Ovary (tissue), 9 donors: ENCODE results near the gene PON3. TPM values are rescaled to one million over a fixed set of nuclear protein-coding genes. Genes with fewer than 3 reads are reported as not detected.

Experiments used
- DNase-seq, 5 donors: peaks; one replicate each; pipeline ENCODE4 v3.0.0-alpha.2; 2019 to 2020
- H3K27ac ChIP-seq, 2 donors: fragments of 200-600 bp; one replicate each; pipeline versions ENCODE4 v1.5.1 to v1.8.0; 2019 to 2022
- H3K27me3 ChIP-seq: fragments of 200-600 bp; one replicate; pipeline ENCODE4 v1.8.0; 2022
- H3K36me3 ChIP-seq: fragments of 200-600 bp; sonication (generic); one replicate; pipeline ENCODE4 v1.5.1; 2019
- H3K4me1 ChIP-seq: one replicate; pipeline ENCODE4 v1.8.1; 2013; ENCODE audit warnings: mild to moderate bottlenecking, moderate library complexity; ENCODE audit not compliant: insufficient read depth
- H3K4me3 ChIP-seq: fragments of 200-600 bp; sonication (generic); one replicate; pipeline ENCODE4 v1.5.1; 2017
- H3K9me3 ChIP-seq, 2 donors: fragments of 200-600 bp in 1 of 2; sonication (generic) in 1 of 2; one replicate each; pipeline versions ENCODE4 v1.5.1 to v1.8.1; 2013 to 2019; ENCODE audit warnings: mild to moderate bottlenecking in 1 of 2, moderate library complexity in 1 of 2
- EP300 ChIP-seq: sonication (generic); formaldehyde crosslinking; IDR thresholded peaks from one replicate; pipeline ENCODE4 v1.6.1; 2017; ENCODE audit warnings: antibody characterized with exemption
- POLR2A ChIP-seq: fragments of 450-650 bp; IDR thresholded peaks from one replicate; pipeline ENCODE4 v1.6.1; 2017; ENCODE audit warnings: antibody characterized with exemption, mild to moderate bottlenecking, moderate library complexity
- WGBS, 3 donors: extraction: QIAGEN DNeasy Blood & Tissue Kit in 1 of 3; methylation state at CpG; one replicate each; pipeline versions ENCODE4 v1.1.5 to v1.1.7; 2013 to 2017; 5-methylcytosine and 5-hydroxymethylcytosine counted together
- intact Hi-C, 4 donors: fragments of 100-400 bp; cut with DNase I; formaldehyde crosslinking; loops; one replicate each; pipeline versions ENCODE4 v1.11.0 to v1.15.1; 2022 to 2023
- polyA plus RNA-seq, 2 donors: library from polyadenylated mRNA; stranded (reverse); fragments of 200-250 nt in 1 of 2; fragments of 350-450 nt in 1 of 2; fragmentation: Illumina TruSeq in 1 of 2; extraction: RNeasy Lipid Tissue Mini Kit (QIAGEN cat#74804) in 1 of 2; gene quantifications; one replicate each; pipeline ENCODE4 v1.2.3, GENCODE V29; 2013 to 2014
- total RNA-seq, 7 donors: library from RNA; depleted of rRNA in 2 of 7; stranded (reverse); fragments of >200 nt in 2 of 7; fragmentation: NEBNext Ultra II Directional in 3 of 7; extraction: Animal tissue kit (Norgen Biotek cat#: 25700) in 3 of 7; gene quantifications; one replicate each; pipeline versions ENCODE4 v1.1.0 to v1.2.4, GENCODE V29; 2016 to 2023
- TF ChIP-seq, protein P1 (sequence below), 3 donors: fragments of 450-650 bp in 2 of 3; fragments of 200-600 bp in 1 of 3; IDR thresholded peaks; one replicate each; pipeline versions ENCODE4 v1.5.1 to v1.8.0; 2016 to 2022; ENCODE audit warnings: antibody characterized with exemption in 3 of 3, mild to moderate bottlenecking in 1 of 3
- donor health status: DM: no; HTN: no; CAD: no; lungs with moderate emphysema.
- donor health status: DM: no; HTN: no; CAD: no.
- donor health status: Bipolar disorder and iron deficiency.
- donor health status: DM: yes; HTN: yes; CAD: no.
- donor health status: DM: no; HTN: no; CAD: no.
- donor health status: DM: yes; HTN: yes; CAD: no.

The PON3 gene
- total and polyA plus RNA-seq, 9 donors = 6.2 to 26.0 (median 15.7) TPM

DNA sequence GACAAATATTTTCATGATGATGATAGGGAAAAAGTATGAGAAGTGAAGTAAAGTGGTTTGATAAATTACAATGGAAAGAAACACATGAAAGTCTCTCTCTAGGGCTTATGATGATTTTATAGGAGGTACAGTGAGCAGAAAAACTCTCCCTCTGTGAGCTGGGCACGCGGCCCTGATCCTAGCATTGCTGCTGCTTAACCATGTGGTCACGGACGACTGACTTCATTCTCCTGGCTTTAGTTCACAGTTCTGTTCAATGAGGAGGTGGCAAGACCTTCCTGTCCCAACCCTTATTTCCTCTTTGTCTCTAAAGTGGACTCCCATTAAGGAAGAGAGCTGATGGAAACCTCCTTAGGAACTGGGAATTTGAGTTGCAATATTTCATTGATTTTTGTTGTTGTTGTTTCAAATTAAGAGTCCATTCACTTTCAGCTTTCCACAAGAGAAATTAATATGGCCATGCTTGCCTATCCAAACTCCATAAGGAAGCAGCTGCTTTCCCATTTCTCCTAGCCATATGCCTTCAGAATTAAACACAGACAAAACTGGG, 8.2 kb upstream of the PON3 start:
- DNase-seq = peak; percentile 26 to 52 (median 33)
- H3K9me3 ChIP-seq = no peaks in the 10 kb centered on the region
- no peaks in the 10 kb centered on the region for H3K27me3 ChIP-seq
- H3K27ac ChIP-seq = no peak overlapping the region
- no peak overlapping the region for H3K4me3 ChIP-seq
- no peaks in the 10 kb centered on the region for H3K36me3 ChIP-seq
- WGBS, 3 donors = 27 to 44% (median 39%) methylated on average over 4 of the region's 4 CpGs
- H3K4me1 ChIP-seq = peaks cover 2% of the 10 kb centered on the region
- TF ChIP-seq, protein P1, sequence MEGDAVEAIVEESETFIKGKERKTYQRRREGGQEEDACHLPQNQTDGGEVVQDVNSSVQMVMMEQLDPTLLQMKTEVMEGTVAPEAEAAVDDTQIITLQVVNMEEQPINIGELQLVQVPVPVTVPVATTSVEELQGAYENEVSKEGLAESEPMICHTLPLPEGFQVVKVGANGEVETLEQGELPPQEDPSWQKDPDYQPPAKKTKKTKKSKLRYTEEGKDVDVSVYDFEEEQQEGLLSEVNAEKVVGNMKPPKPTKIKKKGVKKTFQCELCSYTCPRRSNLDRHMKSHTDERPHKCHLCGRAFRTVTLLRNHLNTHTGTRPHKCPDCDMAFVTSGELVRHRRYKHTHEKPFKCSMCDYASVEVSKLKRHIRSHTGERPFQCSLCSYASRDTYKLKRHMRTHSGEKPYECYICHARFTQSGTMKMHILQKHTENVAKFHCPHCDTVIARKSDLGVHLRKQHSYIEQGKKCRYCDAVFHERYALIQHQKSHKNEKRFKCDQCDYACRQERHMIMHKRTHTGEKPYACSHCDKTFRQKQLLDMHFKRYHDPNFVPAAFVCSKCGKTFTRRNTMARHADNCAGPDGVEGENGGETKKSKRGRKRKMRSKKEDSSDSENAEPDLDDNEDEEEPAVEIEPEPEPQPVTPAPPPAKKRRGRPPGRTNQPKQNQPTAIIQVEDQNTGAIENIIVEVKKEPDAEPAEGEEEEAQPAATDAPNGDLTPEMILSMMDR (IDR thresholded peaks at IDR 0.05) = no peak
- no peak for TF ChIP-seq EP300
- no peak for TF ChIP-seq POLR2A
- intact Hi-C loops = no loop called here

DNA sequence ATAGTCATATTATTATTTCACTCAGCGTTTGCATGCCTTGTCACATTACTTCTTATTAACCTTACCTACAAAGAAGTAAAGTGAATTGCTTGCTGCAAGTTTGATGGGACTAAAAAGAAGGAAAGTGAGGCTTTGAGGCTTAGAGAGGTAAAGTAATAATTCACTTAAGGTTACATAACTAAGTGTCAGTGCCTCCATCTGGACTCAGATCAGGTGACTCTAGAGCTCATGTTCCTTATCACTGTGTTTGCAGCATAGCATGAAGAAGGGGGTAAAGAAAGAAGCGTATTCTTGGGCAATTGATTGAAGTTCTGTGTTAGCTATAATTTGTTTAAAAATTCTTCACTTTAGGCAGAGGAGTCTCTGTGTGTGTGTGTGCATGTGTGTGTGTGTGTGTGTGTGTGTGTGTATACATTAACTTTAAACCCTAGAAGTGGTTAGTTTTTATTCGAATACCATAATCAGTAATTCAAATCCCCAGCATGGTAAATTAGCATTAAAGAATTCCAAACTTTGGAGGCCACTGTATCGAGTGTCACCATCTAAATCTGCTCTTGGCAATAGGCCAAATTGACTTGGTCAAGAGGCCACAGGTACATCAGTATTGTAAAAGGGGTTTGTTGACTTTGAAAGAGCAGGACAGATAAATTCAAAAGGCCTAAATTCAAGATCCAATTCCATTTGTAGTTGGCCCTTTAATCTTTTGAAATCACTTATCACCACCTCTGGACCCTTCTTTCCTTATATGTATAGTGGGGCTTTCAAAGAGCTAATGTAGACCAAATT, 2.2 kb upstream of the PON3 start:
- TF ChIP-seq POLR2A (no peak), EP300 (no peak)
- TF ChIP-seq, protein P1 (IDR thresholded peaks at IDR 0.05) = no peak
- intact Hi-C loops = no loop called here
- Histone ChIP-seq H3K9me3 (no peaks in the 10 kb centered on the region), H3K4me3 (no peak overlapping the region), H3K27me3 (no peaks in the 10 kb centered on the region), H3K27ac (no peak overlapping the region), H3K36me3 (no peaks in the 10 kb centered on the region), H3K4me1 (peaks cover 2% of the 10 kb centered on the region)
- DNase-seq = no peak
- 92 to 95% (median 92%) methylated on average over 4 of the region's 4 CpGs for WGBS, 3 donors

DNA sequence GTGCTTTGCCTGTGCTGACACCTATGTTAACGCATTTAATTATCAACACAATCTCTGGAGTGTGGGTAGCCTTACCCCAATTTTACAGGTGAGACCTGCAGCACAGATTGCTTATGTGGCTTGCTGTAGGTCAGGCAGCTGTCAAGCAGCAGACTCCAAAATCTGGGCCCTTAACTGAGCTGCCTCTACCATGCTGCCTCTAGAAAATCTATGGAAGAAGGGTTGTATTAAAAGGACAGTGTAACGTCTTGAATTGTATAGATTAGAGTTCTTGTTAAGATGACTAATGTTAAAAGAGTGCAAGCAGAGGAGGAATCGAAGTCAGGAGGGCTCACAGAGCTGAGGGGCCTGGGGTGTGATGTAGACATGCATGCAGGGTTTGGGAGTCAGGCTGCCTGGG, 1.2 kb upstream of the PON3 start:
- no peak overlapping the region for H3K27ac ChIP-seq
- peaks cover 2% of the 10 kb centered on the region for H3K4me1 ChIP-seq
- H3K27me3 ChIP-seq = no peaks in the 10 kb centered on the region
- H3K9me3 ChIP-seq = no peaks in the 10 kb centered on the region
- peak overlapping the region; percentile 44 for H3K4me3 ChIP-seq
- no peak for TF ChIP-seq POLR2A
- intact Hi-C loops = no loop called here
- H3K36me3 ChIP-seq = no peaks in the 10 kb centered on the region
- no peak for DNase-seq
- WGBS, 3 donors = 70 to 76% (median 74%) methylated on average over 3 of the region's 3 CpGs

GRCh38 chr7:95395755-95396135, 430 bp downstream of the PON3 start:
- Histone ChIP-seq H3K4me3 (peak overlapping the region; percentile 44), H3K36me3 (no peaks in the 10 kb centered on the region), H3K9me3 (no peaks in the 10 kb centered on the region), H3K27ac (peak overlapping the region; percentile 64 to 85), H3K4me1 (no peaks in the 10 kb centered on the region), H3K27me3 (no peaks in the 10 kb centered on the region)
- WGBS, 3 donors = 79 to 83% (median 83%) methylated on average over 11 of the region's 11 CpGs
- intact Hi-C loops = no loop called here
- no peak for DNase-seq
- TF ChIP-seq EP300 = no peak
- TF ChIP-seq, protein P1 (IDR thresholded peaks at IDR 0.05) = no peak
- no peak for TF ChIP-seq POLR2A

DNA sequence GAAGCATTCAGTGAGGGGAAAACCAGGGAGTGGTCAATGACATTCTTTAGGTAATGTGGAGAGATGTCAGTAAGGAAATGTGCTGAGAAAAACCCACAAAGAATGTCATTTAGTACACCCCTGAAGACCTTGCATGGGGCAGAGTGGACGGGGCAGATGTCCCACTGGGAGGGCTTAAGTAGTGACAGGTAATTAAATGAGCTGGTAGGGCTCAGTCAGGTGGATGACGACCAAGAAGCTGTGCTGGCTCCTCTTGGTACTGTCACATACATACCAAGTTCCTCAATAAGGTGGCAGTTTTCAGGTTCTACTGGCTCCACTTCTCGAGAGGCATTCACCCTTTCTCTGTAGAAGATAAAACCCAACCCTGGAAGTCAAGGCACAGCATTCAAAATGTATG, 1.8 kb downstream of the PON3 start:
- intact Hi-C loops = no loop called here
- 92 to 96% (median 93%) methylated on average over 3 of the region's 3 CpGs for WGBS, 3 donors
- H3K27me3 ChIP-seq = no peaks in the 10 kb centered on the region

More for the DNA sequence above, 1.8 kb downstream of the PON3 start:
- Histone ChIP-seq H3K27ac (no peak overlapping the region), H3K4me1 (no peaks in the 10 kb centered on the region), H3K4me3 (no peak overlapping the region), H3K36me3 (no peaks in the 10 kb centered on the region), H3K9me3 (no peaks in the 10 kb centered on the region)
- DNase-seq = no peak
- TF ChIP-seq, protein P1 (IDR thresholded peaks at IDR 0.05) = no peak
- no peak for TF ChIP-seq POLR2A
- no peak for TF ChIP-seq EP300
